HEK293T (cell line): ENCODE measurements around the gene HPS1.

Experiments
- BHLHE40 ChIP-seq: fragments of 450-650 bp; IDR thresholded peaks from 2 replicates; pipeline ENCODE4 v1.6.1; 2016; ENCODE audit warnings: mild to moderate bottlenecking, moderate library complexity, borderline replicate concordance
- ELF4 ChIP-seq: fragments of 450-650 bp; IDR thresholded peaks from 2 replicates; pipeline ENCODE4 v1.6.1; 2017; ENCODE audit warnings: antibody characterized with exemption
- FOXA1 ChIP-seq: fragments of 450-650 bp; IDR thresholded peaks from 2 replicates; pipeline ENCODE4 v1.6.1; 2016; ENCODE audit warnings: mild to moderate bottlenecking
- FOXK2 ChIP-seq: fragments of 450-650 bp; IDR thresholded peaks from 2 replicates; pipeline ENCODE4 v1.6.1; 2016; ENCODE audit warnings: mild to moderate bottlenecking
- FOXM1 ChIP-seq: fragments of 450-650 bp; IDR thresholded peaks from 2 replicates; pipeline ENCODE4 v1.6.1; 2017; ENCODE audit warnings: mild to moderate bottlenecking, borderline replicate concordance
- L3MBTL2 ChIP-seq: fragments of 450-650 bp; conservative IDR thresholded peaks from 2 replicates; pipeline ENCODE4 v1.6.1; 2016; ENCODE audit warnings: mild to moderate bottlenecking
- LEF1 ChIP-seq: fragments of 450-650 bp; IDR thresholded peaks from 2 replicates; pipeline ENCODE4 v1.6.1; 2017; ENCODE audit warnings: mild to moderate bottlenecking, borderline replicate concordance
- SP1 ChIP-seq: fragments of 450-650 bp; IDR thresholded peaks from 2 replicates; pipeline ENCODE4 v1.6.1; 2017
- SUZ12 ChIP-seq: fragments of 450-650 bp; IDR thresholded peaks from 2 replicates; pipeline ENCODE4 v1.6.1; 2016; ENCODE audit warnings: mild to moderate bottlenecking
- TARDBP ChIP-seq: fragments of 450-650 bp; IDR thresholded peaks from 2 replicates; pipeline ENCODE4 v1.6.1; 2016

DNA sequence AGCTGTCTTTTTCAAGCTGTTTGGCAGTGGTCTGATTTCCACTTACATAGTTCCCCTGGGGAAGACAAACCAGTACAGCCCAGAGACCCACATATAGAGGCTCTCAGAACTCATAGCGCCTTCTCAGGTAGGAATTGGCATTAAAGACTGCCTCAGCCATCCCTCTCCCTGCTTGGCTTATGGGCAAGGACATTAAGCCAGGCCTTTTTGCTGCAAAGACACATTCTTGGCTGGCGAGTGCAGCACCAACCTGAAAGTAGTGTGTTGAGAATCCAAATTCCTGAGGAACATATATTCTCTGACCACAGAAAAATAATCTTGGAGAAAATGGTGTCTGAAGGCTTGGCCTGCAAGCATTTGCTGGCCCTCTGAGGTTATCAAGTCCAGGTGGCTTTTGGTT is 39.2 kb upstream of the HPS1 start:
- TF ChIP-seq FOXA1 (no peak), SP1 (no peak), ELF4 (no peak), SUZ12 (no peak), LEF1 (no peak), FOXK2 (no peak), FOXM1 (no peak), L3MBTL2 (no peak), BHLHE40 (no peak), TARDBP (no peak)
